T-cell (primary cell): ENCODE data around the gene SP100. TPM values are rescaled to one million over a fixed set of nuclear protein-coding genes. Genes with fewer than 3 reads are reported as not detected.
A peak's percentile ranks its signal among the peaks of the same experiment; 100 is the strongest.
"Not testable (repeated sequence)": the region's sequence is repeated elsewhere in the genome, so short reads cannot be mapped to it uniquely, and the experiment has no call there.

Source experiments
- ATAC-seq, 4 experiments: fragments of 200-7000 bp in 3 of 4; fragments of 150-1000 bp in 1 of 4; cut with Tn5 transposase; replicated peaks in 1 of 4; 1 replicate in 3 of 4; 2 replicates in 1 of 4; pipeline ENCODE4 v1.10.0; 2021; ENCODE audit warnings: moderate library complexity in 3 of 4, mild to moderate bottlenecking in 2 of 4, moderate number of reproducible peaks in 1 of 4
- CTCF ChIA-PET, 2 donors: fragments of 300-600 bp; sonication (Branson Sonifier 250); formaldehyde crosslinking; loops; one replicate each; lab custom pipeline; 2022; ENCODE audit warnings: antibody characterized with exemption in 2 of 2; lab: Charles Lee
- POLR2A ChIA-PET, 2 donors: fragments of 300-600 bp; sonication (Branson Sonifier 250); formaldehyde crosslinking; loops; one replicate each; lab custom pipeline; 2022; ENCODE audit warnings: antibody characterized with exemption in 2 of 2; lab: Charles Lee
- DNase-seq, 35 experiments: peaks; one replicate each; pipeline versions ENCODE4 v3.0.0 to v3.0.0-alpha.2; 2013 to 2023
- H3K27ac ChIP-seq: one replicate; pipeline ENCODE4 v1.5.1; 2013; ENCODE audit warnings: low read length
- H3K27me3 ChIP-seq, 2 experiments: replicated peaks in 1 of 2; 1 replicate in 1 of 2; 2 replicates in 1 of 2; pipeline versions ENCODE4 v1.6.1 to v1.7.0; 2013; ENCODE audit warnings: low read length in 1 of 2, mixed read lengths in 1 of 2; ENCODE audit not compliant: control insufficient read depth in 2 of 2, insufficient read depth in 2 of 2; ENCODE audit errors: extremely low read depth in 1 of 2
- H3K36me3 ChIP-seq, 2 donors: 1 replicate in 1 of 2; 2 replicates in 1 of 2; pipeline versions ENCODE4 v1.6.1 to v1.7.0; 2013; ENCODE audit warnings: low read length in 1 of 2; ENCODE audit not compliant: control insufficient read depth in 2 of 2, insufficient read depth in 1 of 2; ENCODE audit errors: extremely low read depth in 1 of 2
- H3K4me1 ChIP-seq, 2 experiments: 1 replicate in 1 of 2; 2 replicates in 1 of 2; pipeline versions ENCODE4 v1.6.1 to v1.7.0; 2013; ENCODE audit warnings: low read length in 2 of 2, mixed read lengths in 1 of 2; ENCODE audit not compliant: insufficient read depth in 2 of 2, control insufficient read depth in 1 of 2; ENCODE audit errors: extremely low read depth in 1 of 2
- H3K4me3 ChIP-seq, 2 donors: 1 replicate in 1 of 2; 2 replicates in 1 of 2; pipeline versions ENCODE4 v1.5.1 to v1.7.0; 2013; ENCODE audit warnings: mild to moderate bottlenecking in 2 of 2, low read length in 1 of 2, moderate library complexity in 1 of 2; ENCODE audit not compliant: control insufficient read depth in 1 of 2; ENCODE audit errors: extremely low read depth in 1 of 2
- H3K9me3 ChIP-seq: 2 replicates; pipeline ENCODE4 v1.7.0; 2013
- H3K27ac Mint-ChIP-seq, 2 donors: one replicate each; pipeline ENCODE4 v1.8.0; 2020 to 2021; ENCODE audit warnings: mild to moderate bottlenecking in 2 of 2, mixed read lengths in 2 of 2
- H3K27me3 Mint-ChIP-seq, 2 donors: one replicate each; pipeline ENCODE4 v1.8.0; 2021 to 2022; ENCODE audit warnings: mixed read lengths in 2 of 2
- H3K36me3 Mint-ChIP-seq: one replicate; pipeline ENCODE4 v1.8.0; 2021; ENCODE audit warnings: mixed read lengths
- H3K4me1 Mint-ChIP-seq, 3 donors: one replicate each; pipeline ENCODE4 v1.8.0; 2020 to 2022; ENCODE audit warnings: mixed read lengths in 3 of 3, mild to moderate bottlenecking in 1 of 3
- H3K4me3 Mint-ChIP-seq, 3 donors: one replicate each; pipeline ENCODE4 v1.8.0; 2020 to 2022; ENCODE audit warnings: mild to moderate bottlenecking in 3 of 3, mixed read lengths in 3 of 3, moderate library complexity in 3 of 3
- H3K9me3 Mint-ChIP-seq, 3 donors: one replicate each; pipeline ENCODE4 v1.8.0; 2020 to 2022; ENCODE audit warnings: mixed read lengths in 3 of 3
- WGBS: methylation state at CpG from one replicate; pipeline ENCODE4 v1.1.5; 2013; ENCODE audit warnings: missing lambda C conversion rate; ENCODE audit not compliant: insufficient coverage; 5-methylcytosine and 5-hydroxymethylcytosine counted together
- total RNA-seq, 35 experiments: library from RNA in 6 of 35; stranded (reverse) in 6 of 35; fragments of 120-200 nt in 1 of 35; gene quantifications; one replicate each; pipeline versions ENCODE4 v1.2.1 to v1.2.4 and lab custom pipeline; 2013 to 2026

The SP100 gene
- total RNA-seq, 5 donors from 2014 or later (not counting 1 experiment from before 2014, with no cell fraction given), result 188 to 271 (median 217) TPM

DNA sequence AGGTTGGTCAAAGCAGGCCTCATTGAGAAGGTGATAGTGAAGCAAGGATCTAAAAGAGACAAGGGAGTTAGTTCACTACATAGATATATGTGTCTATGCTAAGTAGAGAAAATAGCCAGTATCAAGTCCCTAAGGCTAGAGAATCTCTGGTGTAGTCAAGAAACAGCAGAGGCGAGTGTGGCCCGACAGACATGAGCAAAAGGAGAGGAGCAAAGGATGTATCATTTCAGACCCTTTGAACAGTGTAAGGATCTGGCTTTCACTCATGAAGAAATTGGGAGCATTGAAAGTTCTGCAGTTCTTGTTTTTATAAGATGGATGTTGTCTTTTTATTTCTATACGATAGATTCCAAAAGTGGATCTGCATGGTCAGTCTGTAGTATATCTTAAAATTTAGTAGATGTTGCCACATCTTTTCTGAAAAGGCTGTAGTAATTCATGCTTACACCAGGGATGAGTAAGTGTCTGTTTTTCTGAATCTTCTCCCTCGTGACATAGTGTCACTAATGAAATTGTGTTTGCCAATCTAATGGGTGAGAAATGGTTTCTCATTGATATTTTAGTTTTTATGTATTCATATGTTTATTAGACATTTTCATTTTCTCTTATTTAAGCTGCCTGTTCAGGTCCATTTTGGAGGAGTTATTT lies 18.8 kb downstream of the SP100 start:
- peaks cover 79% of the 10 kb centered on the region for H3K36me3 Mint-ChIP-seq
- POLR2A ChIA-PET, result no interaction called here
- H3K27ac Mint-ChIP-seq, result peak overlapping the region; percentile 68 to 77
- no peaks in the 10 kb centered on the region for H3K27me3 Mint-ChIP-seq
- H3K4me3 Mint-ChIP-seq, result no peak overlapping the region
- DNase-seq (no peak), ATAC-seq (no peak)
- CTCF ChIA-PET, result no interaction called here
- peaks cover 11 to 17% of the 10 kb centered on the region in 2 experiments for H3K4me1 ChIP-seq
- no peaks in the 10 kb centered on the region for H3K27me3 ChIP-seq
- WGBS, result 100% methylated on average over 3 of the region's 4 CpGs
- H3K36me3 ChIP-seq, result peaks cover 0 to 15% of the 10 kb centered on the region in 2 donors
- H3K4me1 Mint-ChIP-seq, result peaks cover 59 to 68% (median 66%) of the 10 kb centered on the region in 3 donors
- H3K9me3 ChIP-seq, result peaks cover 6% of the 10 kb centered on the region
- H3K27ac ChIP-seq, result peak overlapping the region; percentile 31
- H3K9me3 Mint-ChIP-seq, result peaks cover 4 to 14% (median 7%) of the 10 kb centered on the region in 3 donors
- H3K4me3 ChIP-seq, result no peak overlapping the region

DNA sequence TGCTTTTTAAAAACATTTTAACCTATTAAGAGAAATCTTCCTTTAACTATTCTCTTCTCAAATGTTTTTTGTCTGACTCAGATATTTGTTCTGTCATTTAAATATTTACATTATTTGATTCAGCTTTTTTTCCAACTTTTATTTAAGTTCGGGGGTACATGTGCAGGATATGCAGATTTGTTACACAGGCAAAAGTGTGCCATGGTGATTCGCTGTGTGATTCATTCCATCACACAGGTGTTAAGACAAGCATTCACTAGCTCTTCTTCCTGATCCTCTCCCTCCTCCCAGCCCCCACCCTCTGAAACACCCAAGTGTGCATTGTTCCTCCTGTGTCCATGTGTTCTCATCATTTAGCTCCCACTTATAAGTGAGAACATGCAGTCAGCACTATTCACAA lies 19.4 kb downstream of the SP100 start:
- POLR2A ChIA-PET, result interaction anchor here in 1 of 2 donors (0.6 kb wide), 1 partner anchor 73 kb away, joined by 4 read pairs; no protein-coding TSS in a partner anchor
- H3K4me1 Mint-ChIP-seq, result peaks cover 55 to 66% (median 63%) of the 10 kb centered on the region in 3 donors
- Histone ChIP-seq H3K9me3 (peaks cover 6% of the 10 kb centered on the region), H3K36me3 (peaks cover 0 to 9% of the 10 kb centered on the region in 2 donors), H3K27ac (no peak overlapping the region), H3K27me3 (no peaks in the 10 kb centered on the region), H3K4me3 (no peak overlapping the region), H3K4me1 (peaks cover 8 to 11% of the 10 kb centered on the region in 2 experiments)
- CTCF ChIA-PET, result interaction anchor here in 1 of 2 donors (0.6 kb wide), 2 partner anchors 11 to 423 kb away, joined by 3 to 6 read pairs; no protein-coding TSS in a partner anchor
- no peak for DNase-seq
- peaks cover 4 to 14% (median 7%) of the 10 kb centered on the region in 3 donors for H3K9me3 Mint-ChIP-seq
- ATAC-seq, result no peak
- H3K27ac Mint-ChIP-seq, result peak overlapping the region; percentile 13 to 66
- 74% methylated on average over 2 of the region's 2 CpGs for WGBS
- no peaks in the 10 kb centered on the region for H3K27me3 Mint-ChIP-seq
- no peak overlapping the region for H3K4me3 Mint-ChIP-seq
- H3K36me3 Mint-ChIP-seq, result peaks cover 74% of the 10 kb centered on the region

DNA sequence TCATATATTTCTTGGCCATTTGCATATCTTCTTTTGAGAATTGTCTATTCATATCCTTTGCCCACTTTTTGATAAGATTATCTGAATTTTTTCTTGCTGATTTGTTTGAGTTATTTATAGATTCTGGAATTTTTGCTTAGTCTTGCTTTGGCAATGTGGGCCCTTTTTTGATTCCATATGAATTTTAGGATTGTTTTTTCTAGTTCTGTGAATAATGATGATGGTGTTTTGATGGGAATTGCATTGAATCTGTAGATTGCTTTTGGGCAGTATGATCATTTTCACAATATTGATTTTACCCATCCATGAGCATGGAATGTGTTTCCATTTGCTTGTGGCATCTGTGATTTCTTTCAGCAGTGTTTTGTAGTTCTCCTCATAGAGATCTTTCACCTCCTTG lies 23.1 kb downstream of the SP100 start:
- H3K27me3 ChIP-seq, H3K9me3 Mint-ChIP-seq, H3K4me3 ChIP-seq, H3K27me3 Mint-ChIP-seq, POLR2A ChIA-PET, CTCF ChIA-PET, DNase-seq, ATAC-seq, H3K9me3 ChIP-seq: not testable (repeated sequence)
- Histone ChIP-seq H3K27ac (peak overlapping the region; percentile 75), H3K4me1 (peaks cover 3 to 19% of the 10 kb centered on the region in 2 experiments), H3K36me3 (peaks cover 0 to 20% of the 10 kb centered on the region in 2 donors)
- Mint-ChIP-seq H3K36me3 (peaks cover 61% of the 10 kb centered on the region), H3K4me3 (peak overlapping the region; percentile 63 to 78 (median 71)), H3K4me1 (peaks cover 50 to 68% (median 67%) of the 10 kb centered on the region in 3 donors), H3K27ac (peak overlapping the region; percentile 97 to 98)

DNA sequence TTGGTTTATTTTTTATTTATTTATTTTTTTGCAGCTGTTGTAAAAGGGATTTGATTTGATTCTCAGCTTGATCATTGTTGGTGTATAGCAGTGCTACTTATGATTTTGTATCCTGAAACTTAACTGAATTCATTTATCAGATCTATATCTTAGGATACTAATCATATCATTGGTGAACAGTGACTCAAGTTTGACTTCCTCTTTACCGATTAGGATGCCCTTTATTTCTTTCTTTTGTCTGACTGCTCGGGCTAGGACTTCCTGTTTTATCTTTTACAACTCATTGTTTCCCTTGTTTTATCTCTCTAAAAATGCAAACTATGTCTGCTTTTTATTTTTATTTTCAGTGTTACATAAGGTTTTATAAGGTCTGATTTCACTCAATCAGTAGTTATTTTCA lies 23.6 kb downstream of the SP100 start:
- CTCF ChIA-PET, result no interaction called here
- H3K27me3 ChIP-seq, result no peaks in the 10 kb centered on the region
- peaks cover 2% of the 10 kb centered on the region for H3K9me3 ChIP-seq
- peaks cover 4 to 8% (median 7%) of the 10 kb centered on the region in 3 donors for H3K9me3 Mint-ChIP-seq
- H3K4me1 Mint-ChIP-seq, result peaks cover 46 to 67% (median 66%) of the 10 kb centered on the region in 3 donors
- H3K36me3 Mint-ChIP-seq, result peaks cover 61% of the 10 kb centered on the region
- ATAC-seq (peak; percentile 29 to 57 (median 48)), DNase-seq (peak in 1 of 35 experiments; percentile 32)
- peak overlapping the region; percentile 63 to 78 (median 71) for H3K4me3 Mint-ChIP-seq
- WGBS, result no CpG with 5 or more reads among the region's 2 CpGs
- H3K27ac Mint-ChIP-seq, result peak overlapping the region; percentile 97 to 98
- peaks cover 3 to 19% of the 10 kb centered on the region in 2 experiments for H3K4me1 ChIP-seq
- H3K27ac ChIP-seq, result peak overlapping the region; percentile 75
- H3K4me3 ChIP-seq, result no peak overlapping the region
- no peaks in the 10 kb centered on the region for H3K27me3 Mint-ChIP-seq
- H3K36me3 ChIP-seq, result peaks cover 3 to 25% of the 10 kb centered on the region in 2 donors
- POLR2A ChIA-PET, result interaction anchor here in 1 of 2 donors (0.6 kb wide), 1 partner anchor 171 kb away, joined by 5 read pairs; no protein-coding TSS in a partner anchor

DNA sequence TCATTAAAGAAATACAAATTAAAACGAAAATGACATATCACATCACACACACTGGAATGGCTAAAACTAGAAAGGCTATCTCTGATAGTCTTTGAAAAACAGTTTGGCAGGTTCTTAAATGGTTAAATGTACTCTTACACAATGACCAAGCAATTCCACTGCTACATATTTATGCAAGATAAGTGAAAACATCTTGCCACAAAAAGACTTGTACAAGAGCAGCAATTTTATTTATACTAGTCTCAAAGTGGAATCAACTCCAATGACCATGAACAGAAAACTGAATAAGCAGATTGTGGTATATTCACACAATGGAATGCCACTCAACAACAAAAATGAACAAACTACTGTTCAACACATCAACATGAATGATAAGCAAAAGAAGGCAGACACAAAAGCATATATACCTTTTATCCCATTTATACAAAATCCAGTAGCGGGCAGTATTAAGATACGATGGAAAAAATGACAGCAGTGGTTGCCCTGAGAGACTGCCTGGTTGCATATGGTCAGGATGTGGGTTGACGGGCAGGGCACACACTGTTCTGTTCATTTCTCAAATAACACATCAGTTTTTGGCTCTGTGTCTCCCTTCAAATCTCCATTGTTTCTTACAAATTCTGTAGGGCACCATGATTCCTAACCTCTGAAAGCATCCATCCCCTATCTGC lies 25.4 kb downstream of the SP100 start:
- ChIA-PET POLR2A (interaction anchor here in 1 of 2 donors (0.6 kb wide), 1 partner anchor 221 kb away, joined by 3 read pairs; the partner anchor contains the start of gene SP110), CTCF (no interaction called here)
- H3K27me3 Mint-ChIP-seq, result no peaks in the 10 kb centered on the region
- Histone ChIP-seq H3K27me3 (no peaks in the 10 kb centered on the region), H3K36me3 (peaks cover 4 to 39% of the 10 kb centered on the region in 2 donors), H3K9me3 (peaks cover 2% of the 10 kb centered on the region), H3K27ac (peak overlapping the region; percentile 77), H3K4me3 (peak overlapping the region in 1 of 2 donors; percentile 27), H3K4me1 (peaks cover 3 to 19% of the 10 kb centered on the region in 2 experiments)
- peaks cover 46 to 67% (median 64%) of the 10 kb centered on the region in 3 donors for H3K4me1 Mint-ChIP-seq
- H3K27ac Mint-ChIP-seq, result peak overlapping the region; percentile 85 to 91
- H3K4me3 Mint-ChIP-seq, result peak overlapping the region; percentile 35 to 61 (median 54)
- DNase-seq (peak in 28 of 35 experiments; percentile 5 to 67 (median 26)), ATAC-seq (peak; percentile 82 to 94 (median 90))
- H3K36me3 Mint-ChIP-seq, result peaks cover 57% of the 10 kb centered on the region
- peaks cover 2% of the 10 kb centered on the region in 3 donors for H3K9me3 Mint-ChIP-seq
- no CpG with 5 or more reads among the region's 4 CpGs for WGBS

DNA sequence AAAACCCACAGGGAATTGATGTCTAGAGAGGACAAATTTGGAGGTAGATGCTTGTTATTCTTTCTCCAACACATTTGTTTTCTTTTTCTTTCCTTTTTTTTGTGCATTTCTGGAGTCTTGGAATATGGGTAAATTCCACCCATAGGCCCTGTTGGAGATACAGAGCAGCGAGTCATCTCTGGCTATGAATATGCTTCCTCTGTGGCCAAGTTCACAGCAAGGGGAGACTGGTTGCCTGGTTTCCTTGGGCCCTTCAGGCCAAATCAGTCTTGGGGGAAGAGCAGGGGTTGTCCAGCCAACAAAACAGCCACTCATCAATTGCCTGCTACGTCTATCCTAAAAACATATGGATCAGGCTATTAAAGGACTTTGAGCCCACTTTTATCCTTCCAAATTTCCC lies 27.5 kb downstream of the SP100 start:
- Mint-ChIP-seq H3K27ac (peak overlapping the region in 1 of 2 donors; percentile 63), H3K4me3 (no peak overlapping the region), H3K4me1 (peaks cover 65 to 82% (median 81%) of the 10 kb centered on the region in 3 donors), H3K27me3 (no peaks in the 10 kb centered on the region), H3K36me3 (peaks cover 58% of the 10 kb centered on the region), H3K9me3 (no peaks in the 10 kb centered on the region)
- ChIA-PET POLR2A (no interaction called here), CTCF (no interaction called here)
- DNase-seq (no peak), ATAC-seq (no peak)
- H3K36me3 ChIP-seq, result peaks cover 9 to 58% of the 10 kb centered on the region in 2 donors
- no CpG with 5 or more reads among the region's 2 CpGs for WGBS
- H3K4me1 ChIP-seq, result peaks cover 16 to 28% of the 10 kb centered on the region in 2 experiments
- H3K4me3 ChIP-seq, result no peak overlapping the region
- H3K27ac ChIP-seq, result no peak overlapping the region
- H3K27me3 ChIP-seq, result no peaks in the 10 kb centered on the region
- no peaks in the 10 kb centered on the region for H3K9me3 ChIP-seq
